ENCODE data around the gene LAIR2.

LAIR2 gene

DNA sequence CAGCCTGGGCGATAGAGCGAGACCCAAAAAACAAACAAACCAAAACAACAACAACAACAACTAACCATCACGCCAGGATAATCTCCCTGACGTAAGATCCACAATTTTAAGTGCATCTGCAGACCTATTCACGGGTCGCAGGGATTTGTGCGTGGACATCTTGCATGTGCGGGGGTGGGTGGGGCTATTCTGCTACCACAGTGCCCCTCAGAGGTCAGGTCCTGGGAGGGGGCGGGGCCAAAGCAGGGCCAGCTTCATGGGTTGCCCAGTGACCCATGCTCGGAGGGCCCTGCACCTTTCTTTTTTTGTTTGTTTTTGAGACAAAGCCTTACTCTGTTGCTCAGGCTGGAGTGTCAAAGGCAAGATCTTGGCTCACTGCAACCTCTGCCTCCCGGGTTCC lies 26.9 kb upstream of the LAIR2 start:
- TF ChIP-seq TAF1 (IDR thresholded peaks at IDR 0.05; ENCODE audit: low read depth) (no peak), YY1 (IDR thresholded peaks at IDR 0.05; ENCODE audit: low read depth) (no peak), ZBTB7A (IDR thresholded peaks at IDR 0.05; ENCODE audit: low read depth) (no peak), TEAD4 (IDR thresholded peaks at IDR 0.05) (no peak), TCF12 (IDR thresholded peaks at IDR 0.05; ENCODE audit: low read depth) (no peak), NFIC (IDR thresholded peaks at IDR 0.05) (no peak), FOXM1 (IDR thresholded peaks at IDR 0.05; ENCODE audit: borderline replicate concordance, low read depth) (no peak), CREB1 (IDR thresholded peaks at IDR 0.05; ENCODE audit: low read depth) (no peak), EGR1 (IDR thresholded peaks at IDR 0.05) (no peak), RAD21 (IDR thresholded peaks at IDR 0.05; ENCODE audit: low read depth) (no peak), EP300 (IDR thresholded peaks at IDR 0.05; ENCODE audit: borderline replicate concordance) (no peak), CEBPB (IDR thresholded peaks at IDR 0.05) (no peak)
- TF ChIP-seq, protein P1, sequence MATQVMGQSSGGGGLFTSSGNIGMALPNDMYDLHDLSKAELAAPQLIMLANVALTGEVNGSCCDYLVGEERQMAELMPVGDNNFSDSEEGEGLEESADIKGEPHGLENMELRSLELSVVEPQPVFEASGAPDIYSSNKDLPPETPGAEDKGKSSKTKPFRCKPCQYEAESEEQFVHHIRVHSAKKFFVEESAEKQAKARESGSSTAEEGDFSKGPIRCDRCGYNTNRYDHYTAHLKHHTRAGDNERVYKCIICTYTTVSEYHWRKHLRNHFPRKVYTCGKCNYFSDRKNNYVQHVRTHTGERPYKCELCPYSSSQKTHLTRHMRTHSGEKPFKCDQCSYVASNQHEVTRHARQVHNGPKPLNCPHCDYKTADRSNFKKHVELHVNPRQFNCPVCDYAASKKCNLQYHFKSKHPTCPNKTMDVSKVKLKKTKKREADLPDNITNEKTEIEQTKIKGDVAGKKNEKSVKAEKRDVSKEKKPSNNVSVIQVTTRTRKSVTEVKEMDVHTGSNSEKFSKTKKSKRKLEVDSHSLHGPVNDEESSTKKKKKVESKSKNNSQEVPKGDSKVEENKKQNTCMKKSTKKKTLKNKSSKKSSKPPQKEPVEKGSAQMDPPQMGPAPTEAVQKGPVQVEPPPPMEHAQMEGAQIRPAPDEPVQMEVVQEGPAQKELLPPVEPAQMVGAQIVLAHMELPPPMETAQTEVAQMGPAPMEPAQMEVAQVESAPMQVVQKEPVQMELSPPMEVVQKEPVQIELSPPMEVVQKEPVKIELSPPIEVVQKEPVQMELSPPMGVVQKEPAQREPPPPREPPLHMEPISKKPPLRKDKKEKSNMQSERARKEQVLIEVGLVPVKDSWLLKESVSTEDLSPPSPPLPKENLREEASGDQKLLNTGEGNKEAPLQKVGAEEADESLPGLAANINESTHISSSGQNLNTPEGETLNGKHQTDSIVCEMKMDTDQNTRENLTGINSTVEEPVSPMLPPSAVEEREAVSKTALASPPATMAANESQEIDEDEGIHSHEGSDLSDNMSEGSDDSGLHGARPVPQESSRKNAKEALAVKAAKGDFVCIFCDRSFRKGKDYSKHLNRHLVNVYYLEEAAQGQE (IDR thresholded peaks at IDR 0.05; ENCODE audit: low read depth), result no peak
- TF ChIP-seq, protein P2, sequence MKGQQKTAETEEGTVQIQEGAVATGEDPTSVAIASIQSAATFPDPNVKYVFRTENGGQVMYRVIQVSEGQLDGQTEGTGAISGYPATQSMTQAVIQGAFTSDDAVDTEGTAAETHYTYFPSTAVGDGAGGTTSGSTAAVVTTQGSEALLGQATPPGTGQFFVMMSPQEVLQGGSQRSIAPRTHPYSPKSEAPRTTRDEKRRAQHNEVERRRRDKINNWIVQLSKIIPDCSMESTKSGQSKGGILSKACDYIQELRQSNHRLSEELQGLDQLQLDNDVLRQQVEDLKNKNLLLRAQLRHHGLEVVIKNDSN (IDR thresholded peaks at IDR 0.05), result no peak
- TF ChIP-seq, protein P3, sequence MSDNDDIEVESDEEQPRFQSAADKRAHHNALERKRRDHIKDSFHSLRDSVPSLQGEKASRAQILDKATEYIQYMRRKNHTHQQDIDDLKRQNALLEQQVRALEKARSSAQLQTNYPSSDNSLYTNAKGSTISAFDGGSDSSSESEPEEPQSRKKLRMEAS (IDR thresholded peaks at IDR 0.05), result no peak

DNA sequence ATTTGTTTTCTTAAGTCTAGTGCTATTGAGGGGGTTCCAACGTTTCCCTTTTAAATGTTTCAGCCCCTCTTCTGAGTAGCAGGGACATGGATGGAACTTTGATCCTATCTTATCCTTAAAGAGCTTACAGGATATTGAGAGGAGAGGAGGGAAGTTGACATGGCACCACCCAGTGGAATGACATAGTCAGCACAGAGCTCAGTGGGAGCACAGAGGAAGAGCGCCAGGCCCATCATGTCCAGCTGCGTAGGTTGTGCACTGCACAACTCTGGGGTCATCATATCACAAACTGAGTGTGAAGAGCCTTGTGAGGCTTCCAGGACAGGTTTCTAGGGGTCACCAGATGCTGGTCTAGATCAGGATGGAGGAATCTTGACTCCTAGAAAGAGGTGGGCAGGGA lies 25.0 kb upstream of the LAIR2 start:
- no peak for TF ChIP-seq FOXM1 (IDR thresholded peaks at IDR 0.05; ENCODE audit: borderline replicate concordance, low read depth)
- no peak for TF ChIP-seq EGR1 (IDR thresholded peaks at IDR 0.05)
- TF ChIP-seq, protein P2 (IDR thresholded peaks at IDR 0.05), result no peak
- TF ChIP-seq YY1 (IDR thresholded peaks at IDR 0.05; ENCODE audit: low read depth), result no peak
- TF ChIP-seq ZBTB7A (IDR thresholded peaks at IDR 0.05; ENCODE audit: low read depth), result no peak
- TF ChIP-seq CREB1 (IDR thresholded peaks at IDR 0.05; ENCODE audit: low read depth), result no peak
- TF ChIP-seq, protein P1 (IDR thresholded peaks at IDR 0.05; ENCODE audit: low read depth), result no peak
- no peak for TF ChIP-seq TCF12 (IDR thresholded peaks at IDR 0.05; ENCODE audit: low read depth)
- no peak for TF ChIP-seq RAD21 (IDR thresholded peaks at IDR 0.05; ENCODE audit: low read depth)
- no peak for TF ChIP-seq NFIC (IDR thresholded peaks at IDR 0.05)
- no peak for TF ChIP-seq TEAD4 (IDR thresholded peaks at IDR 0.05)
- no peak for TF ChIP-seq EP300 (IDR thresholded peaks at IDR 0.05; ENCODE audit: borderline replicate concordance)
- TF ChIP-seq CEBPB (IDR thresholded peaks at IDR 0.05), result no peak
- TF ChIP-seq, protein P3 (IDR thresholded peaks at IDR 0.05), result no peak
- TF ChIP-seq TAF1 (IDR thresholded peaks at IDR 0.05; ENCODE audit: low read depth), result no peak

DNA sequence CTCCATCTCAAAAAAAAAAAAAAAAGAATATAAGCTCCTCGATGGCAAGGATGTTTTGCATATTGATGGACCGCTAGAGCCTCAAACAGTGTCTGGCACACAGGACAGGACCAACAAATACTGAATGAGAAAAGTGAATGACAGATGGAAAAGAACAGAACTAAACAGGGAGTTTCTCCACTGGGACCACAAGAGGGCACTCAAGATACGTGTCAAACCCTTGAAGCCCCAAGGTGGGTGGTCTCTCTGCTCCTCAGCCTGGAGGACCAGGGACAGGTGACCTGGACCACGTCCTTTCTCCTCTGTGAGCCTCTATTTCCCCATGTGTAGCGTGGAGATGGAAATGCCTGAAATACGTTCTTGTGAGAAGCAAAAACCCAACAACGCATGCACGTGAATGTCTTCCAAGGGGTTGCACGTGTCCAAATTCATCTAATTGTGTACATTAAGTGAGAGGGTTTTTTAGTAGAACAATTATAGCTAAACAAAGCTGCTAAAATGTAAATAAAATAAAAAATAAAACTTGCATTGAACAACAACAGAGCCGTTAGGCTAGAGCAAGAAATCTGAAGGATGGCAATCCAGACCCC lies 23.9 kb upstream of the LAIR2 start:
- TF ChIP-seq TAF1 (IDR thresholded peaks at IDR 0.05; ENCODE audit: low read depth), result no peak
- TF ChIP-seq EGR1 (IDR thresholded peaks at IDR 0.05), result no peak
- no peak for TF ChIP-seq EP300 (IDR thresholded peaks at IDR 0.05; ENCODE audit: borderline replicate concordance)
- TF ChIP-seq, protein P2 (IDR thresholded peaks at IDR 0.05), result no peak
- TF ChIP-seq RAD21 (IDR thresholded peaks at IDR 0.05; ENCODE audit: low read depth), result peak; percentile 62
- TF ChIP-seq CEBPB (IDR thresholded peaks at IDR 0.05), result no peak
- no peak for TF ChIP-seq TCF12 (IDR thresholded peaks at IDR 0.05; ENCODE audit: low read depth)
- TF ChIP-seq, protein P1 (IDR thresholded peaks at IDR 0.05; ENCODE audit: low read depth), result no peak
- no peak for TF ChIP-seq CREB1 (IDR thresholded peaks at IDR 0.05; ENCODE audit: low read depth)

DNA sequence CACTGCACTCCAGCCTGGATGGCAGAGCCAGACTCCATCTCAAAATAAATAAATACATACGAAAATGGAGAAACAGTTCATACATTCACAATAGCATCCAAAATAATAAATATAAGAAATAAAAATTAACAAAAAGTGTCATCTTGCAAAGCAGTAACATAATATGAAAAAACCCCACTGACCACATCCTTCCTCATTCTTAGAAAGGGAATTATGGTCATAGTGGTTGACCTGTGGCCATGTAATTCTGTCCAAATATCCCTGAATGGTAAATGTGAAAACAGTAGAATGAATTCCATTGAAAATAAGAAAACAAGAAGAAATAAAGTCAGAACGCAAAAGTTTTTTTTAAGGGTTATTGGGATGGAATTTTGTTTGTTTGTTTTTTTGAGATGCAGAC lies 22.6 kb upstream of the LAIR2 start:
- TF ChIP-seq NFIC (IDR thresholded peaks at IDR 0.05) (no peak), YY1 (IDR thresholded peaks at IDR 0.05; ENCODE audit: low read depth) (no peak), TEAD4 (IDR thresholded peaks at IDR 0.05) (no peak), FOXM1 (IDR thresholded peaks at IDR 0.05; ENCODE audit: borderline replicate concordance, low read depth) (no peak), CREB1 (IDR thresholded peaks at IDR 0.05; ENCODE audit: low read depth) (no peak), RAD21 (IDR thresholded peaks at IDR 0.05; ENCODE audit: low read depth) (no peak), ZBTB7A (IDR thresholded peaks at IDR 0.05; ENCODE audit: low read depth) (no peak), CEBPB (IDR thresholded peaks at IDR 0.05) (no peak), EGR1 (IDR thresholded peaks at IDR 0.05) (no peak), TAF1 (IDR thresholded peaks at IDR 0.05; ENCODE audit: low read depth) (no peak), TCF12 (IDR thresholded peaks at IDR 0.05; ENCODE audit: low read depth) (no peak), EP300 (IDR thresholded peaks at IDR 0.05; ENCODE audit: borderline replicate concordance) (no peak)
- TF ChIP-seq, protein P1 (IDR thresholded peaks at IDR 0.05; ENCODE audit: low read depth), result no peak
- TF ChIP-seq, protein P3 (IDR thresholded peaks at IDR 0.05), result no peak
- TF ChIP-seq, protein P2 (IDR thresholded peaks at IDR 0.05), result no peak
